ENCODE measurements around the gene OR52E2.

OR52E2 gene

GRCh38 chr11:5011254-5011653 is 48.2 kb downstream of the OR52E2 start:
- DNase-seq (ENCODE audit: low read depth in 2 of 2): no peak
